Measurements from ENCODE around the gene MYT1. TPM values are rescaled to one million over a fixed set of nuclear protein-coding genes. Genes with fewer than 3 reads are reported as not detected.

Gene MYT1
- polyA plus RNA-seq, 1 donor: 2.6 TPM

GRCh38 chr20:64146936-64147477 lies 17.2 kb upstream of the MYT1 start:
- DNase-seq: no peak
- Histone ChIP-seq H3K27ac (ENCODE audit: low read length) (no peak overlapping the region), H3K27me3 (ENCODE audit: control insufficient read depth, insufficient read depth, low read length) (no peaks in the 10 kb centered on the region), H3K9me3 (ENCODE audit: control insufficient read depth, low read depth, low read length) (peaks cover 7% of the 10 kb centered on the region), H3K36me3 (ENCODE audit: control insufficient read depth, insufficient read depth, low read length) (no peaks in the 10 kb centered on the region), H3K4me3 (ENCODE audit: low read length) (no peak overlapping the region), H3K4me1 (ENCODE audit: control insufficient read depth, insufficient read depth, low read length) (no peaks in the 10 kb centered on the region)
- no CpG with 5 or more reads among the region's 12 CpGs for WGBS (ENCODE audit: insufficient coverage, low lambda C conversion rate)

GRCh38 chr20:64148581-64148980 lies 15.7 kb upstream of the MYT1 start:
- Histone ChIP-seq H3K27me3 (ENCODE audit: control insufficient read depth, insufficient read depth, low read length) (no peaks in the 10 kb centered on the region), H3K27ac (ENCODE audit: low read length) (no peak overlapping the region), H3K4me1 (ENCODE audit: control insufficient read depth, insufficient read depth, low read length) (peaks cover 3% of the 10 kb centered on the region), H3K36me3 (ENCODE audit: control insufficient read depth, insufficient read depth, low read length) (no peaks in the 10 kb centered on the region), H3K9me3 (ENCODE audit: control insufficient read depth, low read depth, low read length) (peaks cover 7% of the 10 kb centered on the region), H3K4me3 (ENCODE audit: low read length) (no peak overlapping the region)
- no peak for DNase-seq
- no CpG with 5 or more reads among the region's 5 CpGs for WGBS (ENCODE audit: insufficient coverage, low lambda C conversion rate)

- Histone ChIP-seq H3K4me1 (ENCODE audit: control insufficient read depth, insufficient read depth, low read length) (peaks cover 3% of the 10 kb centered on the region), H3K36me3 (ENCODE audit: control insufficient read depth, insufficient read depth, low read length) (no peaks in the 10 kb centered on the region)
- WGBS (ENCODE audit: insufficient coverage, low lambda C conversion rate): no CpG with 5 or more reads among the region's 7 CpGs
Measured at GRCh38 chr20:64149141-64149540, 15.1 kb upstream of the MYT1 start.

GRCh38 chr20:64149809-64150560 lies 14.3 kb upstream of the MYT1 start:
- H3K27ac ChIP-seq (ENCODE audit: low read length): no peak overlapping the region
- no peak overlapping the region for H3K4me3 ChIP-seq (ENCODE audit: low read length)
- H3K4me1 ChIP-seq (ENCODE audit: control insufficient read depth, insufficient read depth, low read length): peaks cover 3% of the 10 kb centered on the region
- no peaks in the 10 kb centered on the region for H3K36me3 ChIP-seq (ENCODE audit: control insufficient read depth, insufficient read depth, low read length)
- WGBS (ENCODE audit: insufficient coverage, low lambda C conversion rate): no CpG with 5 or more reads among the region's 26 CpGs
- no peak for DNase-seq
- peaks cover 4% of the 10 kb centered on the region for H3K9me3 ChIP-seq (ENCODE audit: control insufficient read depth, low read depth, low read length)
- no peaks in the 10 kb centered on the region for H3K27me3 ChIP-seq (ENCODE audit: control insufficient read depth, insufficient read depth, low read length)

More at GRCh38 chr20:64149141-64149540, 15.1 kb upstream of the MYT1 start:
- Histone ChIP-seq H3K27ac (ENCODE audit: low read length) (no peak overlapping the region), H3K9me3 (ENCODE audit: control insufficient read depth, low read depth, low read length) (peaks cover 7% of the 10 kb centered on the region), H3K27me3 (ENCODE audit: control insufficient read depth, insufficient read depth, low read length) (no peaks in the 10 kb centered on the region), H3K4me3 (ENCODE audit: low read length) (no peak overlapping the region)
- DNase-seq: no peak

- Histone ChIP-seq H3K36me3 (ENCODE audit: control insufficient read depth, insufficient read depth, low read length) (no peaks in the 10 kb centered on the region), H3K4me1 (ENCODE audit: control insufficient read depth, insufficient read depth, low read length) (peaks cover 3% of the 10 kb centered on the region), H3K9me3 (ENCODE audit: control insufficient read depth, low read depth, low read length) (no peaks in the 10 kb centered on the region), H3K27me3 (ENCODE audit: control insufficient read depth, insufficient read depth, low read length) (no peaks in the 10 kb centered on the region), H3K27ac (ENCODE audit: low read length) (no peak overlapping the region), H3K4me3 (ENCODE audit: low read length) (no peak overlapping the region)
- DNase-seq: no peak
- WGBS (ENCODE audit: insufficient coverage, low lambda C conversion rate): no CpG with 5 or more reads among the region's 13 CpGs
Measured at GRCh38 chr20:64150756-64151632, 13.3 kb upstream of the MYT1 start.

GRCh38 chr20:64151633-64152530 lies 12.4 kb upstream of the MYT1 start:
- Histone ChIP-seq H3K27me3 (ENCODE audit: control insufficient read depth, insufficient read depth, low read length) (no peaks in the 10 kb centered on the region), H3K27ac (ENCODE audit: low read length) (no peak overlapping the region), H3K4me3 (ENCODE audit: low read length) (no peak overlapping the region), H3K4me1 (ENCODE audit: control insufficient read depth, insufficient read depth, low read length) (peaks cover 3% of the 10 kb centered on the region), H3K9me3 (ENCODE audit: control insufficient read depth, low read depth, low read length) (no peaks in the 10 kb centered on the region), H3K36me3 (ENCODE audit: control insufficient read depth, insufficient read depth, low read length) (no peaks in the 10 kb centered on the region)
- WGBS (ENCODE audit: insufficient coverage, low lambda C conversion rate): 80% methylated on average over 1 of the region's 24 CpGs
- DNase-seq: no peak

GRCh38 chr20:64152906-64153305 lies 11.3 kb upstream of the MYT1 start:
- H3K4me1 ChIP-seq (ENCODE audit: control insufficient read depth, insufficient read depth, low read length): peaks cover 3% of the 10 kb centered on the region
- no peaks in the 10 kb centered on the region for H3K27me3 ChIP-seq (ENCODE audit: control insufficient read depth, insufficient read depth, low read length)
- no peak overlapping the region for H3K27ac ChIP-seq (ENCODE audit: low read length)
- WGBS (ENCODE audit: insufficient coverage, low lambda C conversion rate): no CpG with 5 or more reads among the region's 9 CpGs
- H3K9me3 ChIP-seq (ENCODE audit: control insufficient read depth, low read depth, low read length): no peaks in the 10 kb centered on the region
- H3K36me3 ChIP-seq (ENCODE audit: control insufficient read depth, insufficient read depth, low read length): no peaks in the 10 kb centered on the region
- DNase-seq: no peak
- no peak overlapping the region for H3K4me3 ChIP-seq (ENCODE audit: low read length)

- H3K4me1 ChIP-seq (ENCODE audit: control insufficient read depth, insufficient read depth, low read length): peaks cover 3% of the 10 kb centered on the region
- DNase-seq: no peak
- 86% methylated on average over 1 of the region's 2 CpGs for WGBS (ENCODE audit: insufficient coverage, low lambda C conversion rate)
- no peaks in the 10 kb centered on the region for H3K27me3 ChIP-seq (ENCODE audit: control insufficient read depth, insufficient read depth, low read length)
- H3K27ac ChIP-seq (ENCODE audit: low read length): no peak overlapping the region
- no peaks in the 10 kb centered on the region for H3K9me3 ChIP-seq (ENCODE audit: control insufficient read depth, low read depth, low read length)
- H3K36me3 ChIP-seq (ENCODE audit: control insufficient read depth, insufficient read depth, low read length): no peaks in the 10 kb centered on the region
- H3K4me3 ChIP-seq (ENCODE audit: low read length): no peak overlapping the region
Measured at GRCh38 chr20:64153410-64153809, 10.8 kb upstream of the MYT1 start.

GRCh38 chr20:64153861-64154589 lies 10.2 kb upstream of the MYT1 start:
- peaks cover 2% of the 10 kb centered on the region for H3K27me3 ChIP-seq (ENCODE audit: control insufficient read depth, insufficient read depth, low read length)
- WGBS (ENCODE audit: insufficient coverage, low lambda C conversion rate): no CpG with 5 or more reads among the region's 20 CpGs
- DNase-seq: no peak
- H3K4me1 ChIP-seq (ENCODE audit: control insufficient read depth, insufficient read depth, low read length): peaks cover 3% of the 10 kb centered on the region
- no peaks in the 10 kb centered on the region for H3K36me3 ChIP-seq (ENCODE audit: control insufficient read depth, insufficient read depth, low read length)
- H3K9me3 ChIP-seq (ENCODE audit: control insufficient read depth, low read depth, low read length): no peaks in the 10 kb centered on the region
- H3K4me3 ChIP-seq (ENCODE audit: low read length): no peak overlapping the region
- no peak overlapping the region for H3K27ac ChIP-seq (ENCODE audit: low read length)

Measured in large intestine (tissue), 3 donors.